Measurements from ENCODE around the gene PJA1. TPM values are rescaled to one million over a fixed set of nuclear protein-coding genes. Genes with fewer than 3 reads are reported as not detected.

PJA1 gene
- total and polyA plus RNA-seq, 7 donors, result 3.5 to 13.4 (median 7.4) TPM

DNA sequence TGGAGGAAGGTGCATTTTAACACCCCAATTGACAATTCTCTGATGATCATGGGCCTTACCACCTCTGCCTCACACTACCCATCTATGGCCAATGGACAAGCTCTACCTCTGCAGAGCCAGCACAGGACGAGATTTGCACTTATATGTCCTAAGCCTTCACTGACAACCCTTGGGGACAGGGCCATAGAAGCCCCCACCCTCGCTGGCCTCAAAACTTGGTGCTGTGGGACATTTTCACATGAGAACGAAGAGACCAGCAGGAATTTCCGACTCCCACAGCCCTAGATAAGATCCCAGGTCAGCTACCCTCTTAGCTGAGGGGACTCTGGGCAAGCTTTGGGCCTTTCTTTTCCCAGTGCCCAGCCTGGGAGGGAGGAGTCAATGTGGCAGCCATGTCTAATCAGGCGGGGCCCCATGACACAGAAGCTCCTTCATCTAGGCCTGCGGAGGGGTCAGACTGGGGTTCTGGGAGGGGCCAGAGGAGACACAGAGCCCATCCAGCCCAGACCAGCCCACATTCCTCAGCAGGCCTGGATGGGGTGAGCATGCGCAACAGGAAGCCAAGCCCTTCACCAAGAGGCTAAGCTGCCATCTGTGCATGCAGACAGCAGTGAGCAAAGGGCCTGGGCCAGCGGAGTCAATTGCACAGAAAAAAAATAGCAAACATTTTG, 12.1 kb downstream of the PJA1 start:
- ATAC-seq (peak in 1 of 4 donors; percentile 28), DNase-seq (no peak)
- Histone ChIP-seq H3K27ac (no peak overlapping the region), H3K9me3 (no peaks in the 10 kb centered on the region), H3K36me3 (ENCODE audit: insufficient read depth in 1 of 2, low read depth in 1 of 2) (no peaks in the 10 kb centered on the region), H3K27me3 (ENCODE audit: insufficient read depth in 3 of 3, low read length in 2 of 3) (peaks cover 0 to 43% (median 0%) of the 10 kb centered on the region in 3 donors), H3K4me3 (no peak overlapping the region), H3K4me1 (no peaks in the 10 kb centered on the region)
- TF ChIP-seq, protein P1, sequence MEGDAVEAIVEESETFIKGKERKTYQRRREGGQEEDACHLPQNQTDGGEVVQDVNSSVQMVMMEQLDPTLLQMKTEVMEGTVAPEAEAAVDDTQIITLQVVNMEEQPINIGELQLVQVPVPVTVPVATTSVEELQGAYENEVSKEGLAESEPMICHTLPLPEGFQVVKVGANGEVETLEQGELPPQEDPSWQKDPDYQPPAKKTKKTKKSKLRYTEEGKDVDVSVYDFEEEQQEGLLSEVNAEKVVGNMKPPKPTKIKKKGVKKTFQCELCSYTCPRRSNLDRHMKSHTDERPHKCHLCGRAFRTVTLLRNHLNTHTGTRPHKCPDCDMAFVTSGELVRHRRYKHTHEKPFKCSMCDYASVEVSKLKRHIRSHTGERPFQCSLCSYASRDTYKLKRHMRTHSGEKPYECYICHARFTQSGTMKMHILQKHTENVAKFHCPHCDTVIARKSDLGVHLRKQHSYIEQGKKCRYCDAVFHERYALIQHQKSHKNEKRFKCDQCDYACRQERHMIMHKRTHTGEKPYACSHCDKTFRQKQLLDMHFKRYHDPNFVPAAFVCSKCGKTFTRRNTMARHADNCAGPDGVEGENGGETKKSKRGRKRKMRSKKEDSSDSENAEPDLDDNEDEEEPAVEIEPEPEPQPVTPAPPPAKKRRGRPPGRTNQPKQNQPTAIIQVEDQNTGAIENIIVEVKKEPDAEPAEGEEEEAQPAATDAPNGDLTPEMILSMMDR (IDR thresholded peaks at IDR 0.05), result no peak
- intact Hi-C loops (cut with DNase I), result no loop called here
- WGBS, 3 donors, result 59 to 84% (median 63%) methylated on average over 7 to 8 of the region's 8 CpGs

DNA sequence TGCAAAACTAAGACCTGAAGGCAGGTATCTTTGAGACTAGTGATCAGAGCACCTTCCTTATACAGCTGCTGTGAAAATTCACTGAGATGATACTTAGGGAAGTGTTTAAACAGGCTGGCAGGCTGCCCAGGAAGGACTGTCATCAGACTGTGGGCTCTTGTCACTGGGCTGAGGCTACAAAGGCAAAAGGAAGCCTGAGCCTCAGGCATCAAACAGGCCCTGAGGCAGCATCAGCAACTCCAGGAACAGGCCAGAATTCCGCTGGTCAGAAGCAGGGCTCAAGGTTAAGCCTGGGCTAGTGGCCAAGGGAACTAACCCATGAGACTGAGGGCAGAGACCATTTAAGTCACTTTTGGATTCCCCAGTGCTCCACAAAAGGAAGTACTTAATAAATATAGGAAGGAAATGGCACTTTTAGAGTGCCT, 12.8 kb downstream of the PJA1 start:
- intact Hi-C loops (cut with DNase I), result no loop called here
- TF ChIP-seq, protein P1 (IDR thresholded peaks at IDR 0.05), result no peak
- WGBS, 3 donors, result 50 to 80% (median 77%) methylated on average over 1 of the region's 1 CpG
- Histone ChIP-seq H3K27ac (no peak overlapping the region), H3K36me3 (ENCODE audit: insufficient read depth in 1 of 2, low read depth in 1 of 2) (no peaks in the 10 kb centered on the region), H3K27me3 (ENCODE audit: insufficient read depth in 3 of 3, low read length in 2 of 3) (peaks cover 0 to 41% (median 0%) of the 10 kb centered on the region in 3 donors), H3K4me1 (no peaks in the 10 kb centered on the region), H3K9me3 (no peaks in the 10 kb centered on the region), H3K4me3 (no peak overlapping the region)
- ATAC-seq (no peak), DNase-seq (peak in 1 of 2 donors; percentile 39)

DNA sequence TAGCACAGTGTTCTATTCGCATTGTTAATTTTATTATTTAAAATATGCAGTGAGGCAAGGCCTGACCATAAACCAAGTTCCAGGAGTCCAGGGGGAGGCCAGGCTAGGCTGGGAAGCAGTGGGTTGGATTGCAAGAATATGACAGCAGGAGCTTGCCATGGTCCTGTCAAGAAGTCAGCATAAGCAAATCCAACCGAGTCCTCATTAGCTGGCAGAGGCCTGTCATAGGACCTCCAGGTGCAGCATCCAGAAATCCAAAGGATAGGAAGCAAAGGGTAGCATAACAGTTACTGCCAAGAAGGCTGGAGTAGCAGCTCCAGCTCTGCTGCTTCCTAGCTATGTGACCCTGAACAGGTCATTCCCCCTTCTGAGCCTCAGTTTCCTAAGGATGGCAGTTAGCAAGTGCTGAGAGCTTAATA, 13.4 kb downstream of the PJA1 start:
- intact Hi-C loops (cut with DNase I), result no loop called here
- Histone ChIP-seq H3K27ac (no peak overlapping the region), H3K36me3 (ENCODE audit: insufficient read depth in 1 of 2, low read depth in 1 of 2) (no peaks in the 10 kb centered on the region), H3K9me3 (no peaks in the 10 kb centered on the region), H3K27me3 (ENCODE audit: insufficient read depth in 3 of 3, low read length in 2 of 3) (peaks cover 0 to 41% (median 0%) of the 10 kb centered on the region in 3 donors), H3K4me3 (no peak overlapping the region), H3K4me1 (no peaks in the 10 kb centered on the region)
- DNase-seq, result no peak
- TF ChIP-seq, protein P1 (IDR thresholded peaks at IDR 0.05), result no peak
- ATAC-seq, result no peak
- 64 to 100% (median 73%) methylated on average over 2 of the region's 2 CpGs for WGBS, 3 donors

DNA sequence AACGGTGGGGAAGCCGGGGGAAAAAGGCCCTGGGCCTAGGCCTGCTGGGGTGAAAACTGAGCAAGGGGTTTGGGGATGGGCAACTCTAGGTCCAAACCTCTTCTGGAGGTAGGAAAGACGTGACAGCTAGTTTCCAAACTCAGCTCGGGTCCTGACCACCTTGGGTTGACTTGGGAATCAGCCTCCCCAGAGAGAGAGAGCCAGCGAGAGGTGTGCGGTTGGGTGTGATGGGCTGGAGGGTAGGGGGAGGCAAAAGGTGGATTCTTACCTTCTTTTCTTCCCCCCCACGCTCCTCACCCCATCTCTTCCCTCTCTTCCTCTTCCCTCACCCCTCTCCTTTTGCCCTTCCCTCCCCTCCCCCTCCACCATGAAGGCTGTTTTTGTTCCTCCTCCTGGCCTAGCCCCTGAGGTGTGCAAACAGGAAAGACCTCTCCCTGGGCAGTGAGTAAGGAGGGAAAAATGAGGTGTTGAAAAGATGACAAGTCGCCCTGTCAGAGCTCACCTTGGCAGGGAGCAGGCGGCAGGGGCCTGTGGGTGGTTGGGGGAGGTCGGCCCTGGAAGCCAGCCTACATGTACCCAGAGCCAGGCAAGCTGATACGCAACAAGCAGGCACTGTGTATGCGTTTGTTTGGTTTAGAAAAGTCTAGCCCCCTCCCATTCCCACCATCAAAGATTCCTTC, 14.8 kb downstream of the PJA1 start:
- peaks cover 0 to 28% (median 0%) of the 10 kb centered on the region in 3 donors for H3K27me3 ChIP-seq (ENCODE audit: insufficient read depth in 3 of 3, low read length in 2 of 3)
- H3K4me1 ChIP-seq, result no peaks in the 10 kb centered on the region
- TF ChIP-seq, protein P1 (IDR thresholded peaks at IDR 0.05), result no peak
- ATAC-seq (no peak), DNase-seq (no peak)
- H3K27ac ChIP-seq, result no peak overlapping the region
- no peaks in the 10 kb centered on the region for H3K36me3 ChIP-seq (ENCODE audit: insufficient read depth in 1 of 2, low read depth in 1 of 2)
- no peaks in the 10 kb centered on the region for H3K9me3 ChIP-seq
- WGBS, 3 donors, result 61 to 97% (median 83%) methylated on average over 7 to 12 of the region's 12 CpGs
- H3K4me3 ChIP-seq, result no peak overlapping the region
- intact Hi-C loops (cut with DNase I), result no loop called here
